ENCODE results near the gene ATP23. TPM values are rescaled to one million over a fixed set of nuclear protein-coding genes. Genes with fewer than 3 reads are reported as not detected.

The ATP23 gene
- total RNA-seq, 1 experiment from 2014 or later: 4.7 TPM

- H2BK5ac ChIP-seq (ENCODE audit: insufficient read length, low read length): no peak overlapping the region
- H3K4me3 Mint-ChIP-seq: no peak overlapping the region
- H3K36me3 Mint-ChIP-seq (ENCODE audit: insufficient read depth in 1 of 3, low read depth in 3 of 3): no peaks in the 10 kb centered on the region; a peak in 2 of 7 replicates
- peaks cover 16% of the 10 kb centered on the region for H3K23me2 ChIP-seq (ENCODE audit: insufficient read length, low read depth, low read length, poor library complexity, severe bottlenecking)
- H3K27me3 Mint-ChIP-seq (ENCODE audit: low read depth): peaks cover 34% of the 10 kb centered on the region
- no peak overlapping the region for H2BK12ac ChIP-seq (ENCODE audit: insufficient read length, low read depth, low read length)
- DNase-seq: no peak
- no peak overlapping the region for H3K14ac ChIP-seq (ENCODE audit: insufficient read depth, low read length)
- no peak overlapping the region for H3K56ac ChIP-seq (ENCODE audit: insufficient read length, low read depth, low read length)
- TF ChIP-seq CTCF (conservative IDR thresholded peaks at IDR 0.05): no peak
- no peak overlapping the region for H2BK20ac ChIP-seq (ENCODE audit: low read depth, low read length, poor library complexity, severe bottlenecking)
- H3K27me3 ChIP-seq (ENCODE audit: insufficient read depth, low read length): no peaks in the 10 kb centered on the region
- no peak overlapping the region for H4K5ac ChIP-seq (ENCODE audit: insufficient read length, low read depth, low read length)
- H3K4ac ChIP-seq (ENCODE audit: low read depth, low read length): no peak overlapping the region
- no peaks in the 10 kb centered on the region; the same call in 1 of the 2 replicates for H3K79me2 ChIP-seq (ENCODE audit: insufficient read depth, low read length)
- no peak overlapping the region for H2BK15ac ChIP-seq (ENCODE audit: low read depth, low read length)
- H4K20me1 ChIP-seq (ENCODE audit: control insufficient read depth, insufficient read depth, insufficient read length): no peaks in the 10 kb centered on the region
- no peaks in the 10 kb centered on the region; the same call in 1 of the 2 replicates for H3K4me1 ChIP-seq (ENCODE audit: insufficient read depth, low read length)
- no peak overlapping the region for H2BK120ac ChIP-seq (ENCODE audit: low read depth, low read length, poor library complexity, severe bottlenecking)
- no peaks in the 10 kb centered on the region for H3K9me3 Mint-ChIP-seq
- H2AK5ac ChIP-seq (ENCODE audit: insufficient read length, low read length): no peak overlapping the region
- H3K27ac Mint-ChIP-seq: no peak overlapping the region
- no peak overlapping the region for H3K27ac ChIP-seq (ENCODE audit: insufficient read length, low read depth, low read length)
- H3K4me1 Mint-ChIP-seq: peaks cover 26% of the 10 kb centered on the region in 2 experiments
- H4K91ac ChIP-seq (ENCODE audit: insufficient read length, low read depth, low read length): no peak overlapping the region
- H3K9me3 ChIP-seq (ENCODE audit: control insufficient read depth, low read depth, low read length): no peaks in the 10 kb centered on the region
- no CpG with 5 or more reads among the region's 3 CpGs for WGBS (ENCODE audit: extremely low coverage, insufficient read length, low lambda C conversion rate)
- H3K9ac ChIP-seq (ENCODE audit: extremely low read depth, insufficient read length, low read length): no peak overlapping the region
- H3K4me2 ChIP-seq (ENCODE audit: insufficient read depth, insufficient read length, low read length): no peak overlapping the region
- no peak overlapping the region for H3T11ph ChIP-seq (ENCODE audit: low read length)
- no peak overlapping the region for H2AFZ ChIP-seq (ENCODE audit: low read length)
- H3K18ac ChIP-seq (ENCODE audit: insufficient read length, low read depth, low read length): no peak overlapping the region
- no peak overlapping the region for H3K23ac ChIP-seq (ENCODE audit: insufficient read length, low read depth, low read length)
- no peaks in the 10 kb centered on the region for H3K79me1 ChIP-seq (ENCODE audit: insufficient read depth, low read depth, low read length, poor library complexity, severe bottlenecking)
- no peak overlapping the region for H4K8ac ChIP-seq (replicated peaks; ENCODE audit: insufficient read length, low read depth, low read length)
These were observed 2.1 kb upstream of the ATP23 start for GRCh38 chr12:57939291-57939690.
